GM13976 (cell line): ENCODE data around the gene HDLBP.

Experiments used
- DNase-seq: peaks from one replicate; pipeline ENCODE4 v3.0.0; 2012; ENCODE audit warnings: low spot score
- CTCF ChIP-seq: IDR thresholded peaks from 2 replicates; pipeline ENCODE4 v1.5.1; 2012; ENCODE audit warnings: borderline replicate concordance, mild to moderate bottlenecking; ENCODE audit not compliant: insufficient read depth; ENCODE audit errors: extremely low read depth, missing control alignments, control extremely low read depth
- in situ Hi-C: fragments of 300-500 bp; cut with MboI; formaldehyde crosslinking; loops from one replicate; pipeline ENCODE4 v1.12.0; 2022; ENCODE audit warnings: low sequenced_read_pairs, mixed read lengths, inconsistent platforms; ENCODE audit not compliant: unreplicated experiment

HDLBP gene

DNA sequence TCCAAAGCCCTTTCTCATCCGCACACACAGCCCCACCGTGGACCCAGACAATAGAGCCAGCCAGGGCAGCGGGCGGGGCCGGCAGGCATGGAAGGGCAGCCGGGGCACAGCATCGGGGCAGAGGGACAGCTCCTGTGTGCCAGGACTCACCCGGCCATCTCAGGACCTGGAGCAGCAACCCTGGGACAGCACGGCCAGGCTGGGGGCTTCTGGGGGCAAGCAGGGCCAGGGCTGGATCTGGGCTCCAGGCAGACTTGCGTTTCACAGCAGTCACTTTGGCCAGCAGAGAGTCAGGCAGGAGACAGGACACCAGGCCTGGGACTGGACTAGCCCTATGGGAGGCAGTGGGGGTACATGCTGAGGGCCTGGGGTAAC lies 111.5 kb downstream of the HDLBP start:
- TF ChIP-seq CTCF, result no peak
- no peak for DNase-seq
- in situ Hi-C loops, result no loop called here

DNA sequence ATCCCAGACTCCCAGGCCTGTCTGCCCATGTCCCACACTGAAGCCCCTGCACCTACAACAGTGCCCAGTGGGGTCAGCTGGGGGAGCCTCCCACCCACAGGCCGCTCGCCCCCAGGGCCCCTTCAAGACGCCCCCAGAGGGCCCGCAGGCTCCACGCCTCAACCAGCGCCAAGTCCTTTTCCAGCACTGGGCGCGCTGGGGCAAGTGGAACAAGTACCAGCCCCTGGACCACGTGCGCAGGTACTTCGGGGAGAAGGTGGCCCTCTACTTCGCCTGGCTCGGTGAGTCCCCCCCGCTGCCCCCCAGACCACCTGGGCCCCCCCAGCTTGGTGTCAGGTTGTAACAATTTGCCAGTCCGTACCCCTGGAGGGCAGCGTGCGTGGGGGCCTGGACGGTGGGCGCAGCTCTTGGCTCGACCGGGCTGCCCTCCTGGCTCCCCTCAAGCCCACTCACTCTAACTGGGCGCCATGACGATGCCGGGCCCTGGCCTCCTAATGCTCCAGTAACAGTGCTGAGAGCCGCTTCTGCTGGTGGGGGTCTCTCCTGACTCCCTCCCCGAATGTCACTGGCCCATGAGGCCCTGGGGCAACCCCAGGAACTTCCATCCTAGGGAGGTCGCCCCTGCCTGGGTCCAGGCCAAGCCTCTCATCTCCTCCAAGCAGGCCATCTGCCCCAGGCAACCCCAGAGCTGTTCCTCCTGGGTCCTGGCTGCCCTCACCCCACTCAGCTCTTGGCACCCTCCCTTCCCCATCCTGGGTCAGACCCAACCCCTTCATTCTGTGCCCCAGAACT lies 112.1 kb downstream of the HDLBP start:
- no peak for TF ChIP-seq CTCF
- no peak for DNase-seq
- in situ Hi-C loops, result no loop called here

- DNase-seq, result no peak
- in situ Hi-C loops, result no loop called here
- TF ChIP-seq CTCF, result no peak
Observed at GRCh38 chr2:241202681-241203080, 112.8 kb downstream of the HDLBP start.

- TF ChIP-seq CTCF, result no peak
- DNase-seq, result no peak
- in situ Hi-C loops, result no loop called here
Observed at GRCh38 chr2:241202268-241202585, 113.2 kb downstream of the HDLBP start.

- in situ Hi-C loops, result no loop called here
- TF ChIP-seq CTCF, result no peak
Observed at GRCh38 chr2:241201445-241202267, 113.8 kb downstream of the HDLBP start.

GRCh38 chr2:241200822-241201395 lies 114.6 kb downstream of the HDLBP start:
- in situ Hi-C loops, result no loop called here
- no peak for DNase-seq

More at GRCh38 chr2:241201445-241202267, 113.8 kb downstream of the HDLBP start:
- DNase-seq, result no peak

More at GRCh38 chr2:241200822-241201395, 114.6 kb downstream of the HDLBP start:
- no peak for TF ChIP-seq CTCF
